ENCODE data around the gene WNT2. TPM values are rescaled to one million over a fixed set of nuclear protein-coding genes. Genes with fewer than 3 reads are reported as not detected.
"Not testable (repeated sequence)": the region's sequence is repeated elsewhere in the genome, so short reads cannot be mapped to it uniquely, and the experiment has no call there.

WNT2 gene
- total and polyA plus RNA-seq, 4 donors = 0.43 to 0.94 (median 0.70) TPM

- Histone ChIP-seq H3K9me3 (ENCODE audit: control insufficient read depth, insufficient read depth, low read length) (peaks cover under 1% of the 10 kb centered on the region), H3K36me3 (ENCODE audit: control insufficient read depth, insufficient read depth, low read length) (no peaks in the 10 kb centered on the region), H3K4me3 (ENCODE audit: low read depth, low read length) (no peak overlapping the region), H3K27me3 (ENCODE audit: control insufficient read depth, insufficient read depth, low read length) (no peaks in the 10 kb centered on the region), H3K4me1 (ENCODE audit: control insufficient read depth, insufficient read depth, low read length) (peaks cover 6% of the 10 kb centered on the region), H3K27ac (ENCODE audit: low read depth, low read length) (no peak overlapping the region)
- 94% methylated on average over 5 of the region's 5 CpGs for WGBS (ENCODE audit: insufficient coverage)
- DNase-seq (ENCODE audit: low read depth in 4 of 6, low spot score in 6 of 6) = no peak
Measured at GRCh38 chr7:117249696-117250095, 73.2 kb downstream of the WNT2 start.

DNA sequence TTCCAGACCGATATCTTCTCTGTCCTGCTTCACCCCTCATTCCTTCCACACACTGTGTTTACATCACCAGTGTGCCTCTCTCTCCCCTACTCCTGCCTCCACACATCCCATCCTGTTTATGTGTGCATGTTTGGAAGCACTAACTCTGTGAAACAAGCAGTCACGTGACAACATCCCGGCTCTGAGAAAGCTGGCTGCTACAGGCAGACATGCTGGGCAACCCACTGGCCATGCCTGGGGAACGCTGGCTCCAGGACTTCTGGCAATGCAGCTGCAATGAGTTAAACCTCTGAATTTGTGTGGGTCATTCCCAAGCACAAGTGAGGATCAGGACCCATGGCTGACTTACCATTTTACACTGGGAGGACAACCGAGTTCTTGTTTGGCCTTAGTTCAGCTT lies 74.0 kb downstream of the WNT2 start:
- WGBS (ENCODE audit: insufficient coverage) = 45% methylated on average over 5 of the region's 5 CpGs
- H3K4me1 ChIP-seq (ENCODE audit: control insufficient read depth, insufficient read depth, low read length) = peaks cover 6% of the 10 kb centered on the region
- peaks cover 2% of the 10 kb centered on the region for H3K9me3 ChIP-seq (ENCODE audit: control insufficient read depth, insufficient read depth, low read length)
- no peaks in the 10 kb centered on the region for H3K36me3 ChIP-seq (ENCODE audit: control insufficient read depth, insufficient read depth, low read length)
- H3K4me3 ChIP-seq (ENCODE audit: low read depth, low read length) = no peak overlapping the region
- H3K27ac ChIP-seq (ENCODE audit: low read depth, low read length) = no peak overlapping the region
- H3K27me3 ChIP-seq (ENCODE audit: control insufficient read depth, insufficient read depth, low read length) = no peaks in the 10 kb centered on the region
- DNase-seq (ENCODE audit: low read depth in 4 of 6, low spot score in 6 of 6) = peak in 2 of 6 donors; percentile 9 to 67

GRCh38 chr7:117247809-117248208 lies 75.0 kb downstream of the WNT2 start:
- no peaks in the 10 kb centered on the region for H3K27me3 ChIP-seq (ENCODE audit: control insufficient read depth, insufficient read depth, low read length)
- peaks cover 2% of the 10 kb centered on the region for H3K9me3 ChIP-seq (ENCODE audit: control insufficient read depth, insufficient read depth, low read length)
- peaks cover 6% of the 10 kb centered on the region for H3K4me1 ChIP-seq (ENCODE audit: control insufficient read depth, insufficient read depth, low read length)
- H3K36me3 ChIP-seq (ENCODE audit: control insufficient read depth, insufficient read depth, low read length) = no peaks in the 10 kb centered on the region
- no peak overlapping the region for H3K27ac ChIP-seq (ENCODE audit: low read depth, low read length)
- H3K4me3 ChIP-seq (ENCODE audit: low read depth, low read length) = no peak overlapping the region
- no peak for DNase-seq (ENCODE audit: low read depth in 4 of 6, low spot score in 6 of 6)
- 41% methylated on average over 4 of the region's 4 CpGs for WGBS (ENCODE audit: insufficient coverage)

DNA sequence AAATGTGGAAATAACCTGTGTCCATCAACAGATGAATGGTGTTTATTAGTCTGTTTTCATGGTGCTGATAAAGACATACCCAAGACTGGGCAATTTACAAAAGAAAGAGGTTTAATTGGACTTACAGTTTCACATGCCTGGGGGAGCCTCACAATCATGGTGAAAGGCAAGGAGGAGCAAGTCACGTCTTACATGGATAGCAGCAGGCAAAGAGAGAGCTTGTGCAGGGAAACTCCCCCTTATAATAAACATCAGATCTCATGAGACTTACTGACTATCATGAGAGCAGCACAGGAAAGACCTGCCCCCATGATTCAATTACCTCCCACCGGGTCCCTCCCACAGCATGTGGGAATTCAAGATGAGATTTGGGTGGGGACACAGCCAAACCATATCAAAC lies 77.2 kb downstream of the WNT2 start:
- not testable (repeated sequence) for H3K4me3 ChIP-seq (ENCODE audit: low read depth, low read length); H3K27ac ChIP-seq (ENCODE audit: low read depth, low read length); DNase-seq (ENCODE audit: low read depth in 4 of 6, low spot score in 6 of 6); H3K9me3 ChIP-seq (ENCODE audit: control insufficient read depth, insufficient read depth, low read length); H3K36me3 ChIP-seq (ENCODE audit: control insufficient read depth, insufficient read depth, low read length); H3K27me3 ChIP-seq (ENCODE audit: control insufficient read depth, insufficient read depth, low read length); H3K4me1 ChIP-seq (ENCODE audit: control insufficient read depth, insufficient read depth, low read length)
- WGBS (ENCODE audit: insufficient coverage) = no CpG with 5 or more reads among the region's 2 CpGs

GRCh38 chr7:117243390-117243789 lies 79.5 kb downstream of the WNT2 start:
- DNase-seq (ENCODE audit: low read depth in 4 of 6, low spot score in 6 of 6) = no peak
- Histone ChIP-seq H3K4me3 (ENCODE audit: low read depth, low read length) (no peak overlapping the region), H3K36me3 (ENCODE audit: control insufficient read depth, insufficient read depth, low read length) (peaks cover 2% of the 10 kb centered on the region), H3K4me1 (ENCODE audit: control insufficient read depth, insufficient read depth, low read length) (no peaks in the 10 kb centered on the region), H3K9me3 (ENCODE audit: control insufficient read depth, insufficient read depth, low read length) (peaks cover 2% of the 10 kb centered on the region), H3K27ac (ENCODE audit: low read depth, low read length) (no peak overlapping the region), H3K27me3 (ENCODE audit: control insufficient read depth, insufficient read depth, low read length) (no peaks in the 10 kb centered on the region)
- 83% methylated on average over 1 of the region's 3 CpGs for WGBS (ENCODE audit: insufficient coverage)

GRCh38 chr7:117241088-117241487 lies 81.8 kb downstream of the WNT2 start:
- DNase-seq (ENCODE audit: low read depth in 4 of 6, low spot score in 6 of 6) = peak in 1 of 6 donors; percentile 6
- Histone ChIP-seq H3K4me3 (ENCODE audit: low read depth, low read length) (no peak overlapping the region), H3K4me1 (ENCODE audit: control insufficient read depth, insufficient read depth, low read length) (no peaks in the 10 kb centered on the region), H3K9me3 (ENCODE audit: control insufficient read depth, insufficient read depth, low read length) (peaks cover 2% of the 10 kb centered on the region), H3K27me3 (ENCODE audit: control insufficient read depth, insufficient read depth, low read length) (no peaks in the 10 kb centered on the region), H3K36me3 (ENCODE audit: control insufficient read depth, insufficient read depth, low read length) (peaks cover 3% of the 10 kb centered on the region), H3K27ac (ENCODE audit: low read depth, low read length) (no peak overlapping the region)
- WGBS (ENCODE audit: insufficient coverage) = no CpG with 5 or more reads among the region's 4 CpGs

- Histone ChIP-seq H3K9me3 (ENCODE audit: control insufficient read depth, insufficient read depth, low read length) (no peaks in the 10 kb centered on the region), H3K27ac (ENCODE audit: low read depth, low read length) (no peak overlapping the region), H3K36me3 (ENCODE audit: control insufficient read depth, insufficient read depth, low read length) (peaks cover 3% of the 10 kb centered on the region), H3K27me3 (ENCODE audit: control insufficient read depth, insufficient read depth, low read length) (no peaks in the 10 kb centered on the region), H3K4me1 (ENCODE audit: control insufficient read depth, insufficient read depth, low read length) (no peaks in the 10 kb centered on the region), H3K4me3 (ENCODE audit: low read depth, low read length) (no peak overlapping the region)
- no peak for DNase-seq (ENCODE audit: low read depth in 4 of 6, low spot score in 6 of 6)
- WGBS (ENCODE audit: insufficient coverage) = 82% methylated on average over 3 of the region's 7 CpGs
Measured at GRCh38 chr7:117238937-117239336, 83.9 kb downstream of the WNT2 start.

DNA sequence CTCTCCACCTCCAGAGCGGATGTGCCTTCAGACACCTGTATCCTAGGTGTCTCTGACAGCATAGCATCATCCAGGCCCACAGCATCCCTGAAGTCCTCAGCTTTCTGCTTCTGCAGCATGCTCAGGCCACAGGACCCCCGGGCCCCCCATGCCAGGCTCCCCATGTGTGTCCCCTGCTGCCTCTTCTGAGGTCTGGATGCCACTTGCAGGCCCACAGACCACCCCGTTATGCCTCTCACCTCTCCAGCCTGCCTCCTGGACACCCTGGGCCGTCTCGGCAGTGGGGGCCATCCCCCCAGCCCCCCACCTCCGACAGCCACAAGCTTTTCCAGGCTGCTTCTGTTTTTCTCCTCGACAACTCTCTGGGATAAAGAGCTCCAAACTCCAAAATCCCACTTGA lies 84.4 kb downstream of the WNT2 start:
- H3K36me3 ChIP-seq (ENCODE audit: control insufficient read depth, insufficient read depth, low read length) = peaks cover 3% of the 10 kb centered on the region

DNA sequence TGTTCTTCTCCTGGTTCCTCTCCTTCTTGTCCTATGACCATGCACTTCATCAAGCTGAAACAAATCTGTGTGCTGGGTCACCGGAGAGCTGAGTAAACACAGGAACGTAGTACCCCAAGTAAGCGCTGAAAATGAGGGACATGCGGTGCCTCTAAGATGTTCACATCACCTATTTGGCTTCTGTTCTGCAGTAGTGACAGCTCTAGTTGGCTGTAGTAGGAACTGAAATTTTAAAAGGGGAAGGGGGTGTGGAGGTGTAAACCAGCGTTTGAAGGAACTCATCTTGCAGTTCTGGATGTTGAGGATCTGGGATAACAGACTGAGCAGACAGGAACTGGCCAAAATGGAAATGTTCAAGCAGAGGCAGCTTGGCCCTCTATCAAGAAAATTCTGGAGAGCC lies 85.2 kb downstream of the WNT2 start:
- H3K4me3 ChIP-seq (ENCODE audit: low read depth, low read length) = no peak overlapping the region
- H3K4me1 ChIP-seq (ENCODE audit: control insufficient read depth, insufficient read depth, low read length) = no peaks in the 10 kb centered on the region
- H3K27me3 ChIP-seq (ENCODE audit: control insufficient read depth, insufficient read depth, low read length) = no peaks in the 10 kb centered on the region
- peaks cover 3% of the 10 kb centered on the region for H3K36me3 ChIP-seq (ENCODE audit: control insufficient read depth, insufficient read depth, low read length)
- 87% methylated on average over 5 of the region's 5 CpGs for WGBS (ENCODE audit: insufficient coverage)
- no peak overlapping the region for H3K27ac ChIP-seq (ENCODE audit: low read depth, low read length)
- no peaks in the 10 kb centered on the region for H3K9me3 ChIP-seq (ENCODE audit: control insufficient read depth, insufficient read depth, low read length)
- DNase-seq (ENCODE audit: low read depth in 4 of 6, low spot score in 6 of 6) = no peak

More for the DNA sequence above, 84.4 kb downstream of the WNT2 start:
- Histone ChIP-seq H3K27me3 (ENCODE audit: control insufficient read depth, insufficient read depth, low read length) (no peaks in the 10 kb centered on the region), H3K4me1 (ENCODE audit: control insufficient read depth, insufficient read depth, low read length) (no peaks in the 10 kb centered on the region), H3K4me3 (ENCODE audit: low read depth, low read length) (no peak overlapping the region), H3K9me3 (ENCODE audit: control insufficient read depth, insufficient read depth, low read length) (no peaks in the 10 kb centered on the region), H3K27ac (ENCODE audit: low read depth, low read length) (no peak overlapping the region)
- whole genome bisulfite sequencing (ENCODE audit: insufficient coverage) = 92% methylated on average over 4 of the region's 7 CpGs
- DNase-seq (ENCODE audit: low read depth in 4 of 6, low spot score in 6 of 6) = no peak

- peaks cover 9% of the 10 kb centered on the region for H3K36me3 ChIP-seq (ENCODE audit: control insufficient read depth, insufficient read depth, low read length)
- WGBS (ENCODE audit: insufficient coverage) = no CpG with 5 or more reads among the region's 3 CpGs
- no peak for DNase-seq (ENCODE audit: low read depth in 4 of 6, low spot score in 6 of 6)
- H3K4me3 ChIP-seq (ENCODE audit: low read depth, low read length) = no peak overlapping the region
- no peak overlapping the region for H3K27ac ChIP-seq (ENCODE audit: low read depth, low read length)
- no peaks in the 10 kb centered on the region for H3K4me1 ChIP-seq (ENCODE audit: control insufficient read depth, insufficient read depth, low read length)
- H3K27me3 ChIP-seq (ENCODE audit: control insufficient read depth, insufficient read depth, low read length) = no peaks in the 10 kb centered on the region
- H3K9me3 ChIP-seq (ENCODE audit: control insufficient read depth, insufficient read depth, low read length) = no peaks in the 10 kb centered on the region
Measured at GRCh38 chr7:117231047-117231359, 91.9 kb downstream of the WNT2 start.
